ENCODE results near the gene SGCD.

DNA sequence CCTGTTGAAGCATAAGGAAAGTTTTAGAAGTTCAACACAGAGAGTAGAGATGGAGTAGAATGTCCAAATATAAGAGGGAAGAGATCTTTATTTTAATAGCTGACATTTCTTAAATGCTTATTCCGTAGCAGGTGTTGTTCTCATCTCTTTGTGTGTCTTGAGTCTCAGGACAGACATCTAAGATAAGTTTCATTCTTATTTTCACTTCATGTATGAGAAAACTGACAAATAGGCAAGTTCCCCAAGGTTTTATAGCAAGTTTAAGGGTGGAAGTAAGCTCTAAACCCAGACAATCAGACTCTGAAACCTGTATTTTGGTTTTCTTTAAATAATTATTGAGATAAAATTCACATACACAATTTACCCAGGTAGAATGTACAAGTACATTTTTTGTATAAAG is 294.8 kb downstream of the SGCD start:
- TF ChIP-seq CTCF (IDR thresholded peaks at IDR 0.05) (no peak), POLR2A (IDR thresholded peaks at IDR 0.05) (no peak)
